ENCODE results near the gene KCNA10.

The KCNA10 gene

DNA sequence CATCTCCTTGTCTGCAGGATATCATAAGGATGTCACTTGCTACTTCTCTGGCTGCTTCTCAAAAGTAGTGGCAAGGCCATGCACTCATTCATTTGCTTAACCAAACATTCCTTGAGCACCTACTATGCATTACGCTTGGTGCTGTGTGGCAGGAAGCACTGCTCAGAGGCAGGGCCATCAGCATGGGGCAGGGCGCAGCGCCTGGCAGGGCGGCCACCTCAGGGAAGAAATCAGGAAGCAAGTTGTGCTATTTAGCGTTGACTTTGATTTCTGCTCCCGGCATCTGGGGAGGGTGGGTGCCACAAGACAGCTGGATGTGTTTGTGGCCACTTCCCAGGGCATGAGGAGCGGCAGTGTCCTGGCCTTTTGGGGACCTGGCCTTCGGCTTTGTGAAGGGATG lies 40.1 kb downstream of the KCNA10 start:
- no peak for DNase-seq (ENCODE audit: low read depth in 1 of 2, low spot score in 1 of 2)

DNA sequence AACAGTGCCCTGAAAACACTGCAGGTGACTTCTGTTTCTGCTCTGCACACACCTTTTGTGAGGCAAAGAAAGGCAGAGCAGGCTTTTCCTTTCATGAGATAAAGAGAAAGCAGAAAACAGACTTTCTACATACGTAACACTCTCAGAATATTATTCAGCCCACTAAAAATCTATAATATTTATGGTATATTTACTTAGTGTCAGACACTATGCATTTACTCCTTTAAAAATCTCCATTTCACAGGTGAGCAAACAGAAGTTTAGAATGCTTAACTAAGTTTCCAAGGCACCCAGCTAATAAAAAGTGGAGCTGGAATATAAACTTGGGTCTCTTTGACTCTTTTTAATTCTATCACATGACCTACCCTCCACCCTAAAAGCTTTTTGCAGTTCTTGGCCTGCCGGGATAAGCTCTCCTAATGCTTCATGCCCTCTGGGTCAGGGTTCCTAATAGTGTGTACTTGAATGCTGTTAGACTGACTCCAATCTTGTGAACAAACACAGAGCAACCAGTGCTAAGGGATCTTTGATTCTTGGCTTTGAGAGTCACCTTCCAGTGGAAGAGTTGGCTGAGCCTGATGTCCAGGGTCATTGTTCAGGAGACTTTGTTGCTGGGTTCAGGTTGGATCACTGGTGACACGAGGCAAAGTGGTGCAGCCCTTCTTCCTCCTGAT lies 40.9 kb downstream of the KCNA10 start:
- DNase-seq (ENCODE audit: low read depth in 1 of 2, low spot score in 1 of 2) = no peak

DNA sequence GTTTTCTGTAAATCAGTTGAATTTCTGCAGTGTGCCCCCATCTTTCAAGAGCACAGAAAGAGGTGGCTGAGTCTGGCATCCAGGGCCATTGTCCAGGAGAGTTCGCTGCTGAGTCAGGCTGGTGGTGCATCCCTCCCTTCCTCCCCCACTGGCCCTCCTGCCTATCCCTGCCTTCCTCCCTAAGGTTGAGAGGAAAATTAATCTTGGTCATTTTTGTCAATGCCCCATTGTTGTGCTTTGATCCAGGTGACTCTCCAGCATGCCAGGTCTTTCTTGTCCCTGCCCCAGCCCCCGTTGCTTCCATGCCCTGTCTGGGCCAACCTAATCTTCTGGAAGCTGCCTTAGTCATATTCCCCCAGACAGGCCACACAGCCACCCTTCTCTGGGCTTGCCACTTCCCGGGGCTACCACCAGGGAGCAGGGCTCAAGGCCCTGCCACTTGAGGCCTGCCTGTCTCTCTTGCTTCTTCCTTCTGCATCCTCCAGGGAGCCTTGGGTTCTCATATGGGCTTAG lies 41.5 kb downstream of the KCNA10 start:
- no peak for DNase-seq (ENCODE audit: low read depth in 1 of 2, low spot score in 1 of 2)

DNA sequence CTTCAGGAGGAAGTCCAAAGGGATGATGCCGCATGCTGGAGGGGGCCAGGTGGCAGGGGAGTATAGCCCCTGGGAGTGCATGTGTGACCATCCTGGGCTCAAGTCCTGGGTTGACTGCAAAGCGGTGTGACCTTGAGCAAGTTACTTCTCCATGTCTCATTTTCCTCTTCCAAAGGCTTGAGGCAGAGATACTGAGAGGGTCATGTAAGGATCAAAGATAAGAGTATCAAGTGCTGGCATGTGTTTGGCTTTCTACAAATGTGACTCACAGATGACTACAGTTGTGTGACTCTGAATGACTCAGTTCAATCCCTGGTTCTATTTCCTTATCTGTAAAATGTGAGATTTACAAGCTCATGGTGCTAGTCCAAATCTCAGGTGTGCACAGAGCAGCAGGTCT lies 41.9 kb downstream of the KCNA10 start:
- DNase-seq (ENCODE audit: low read depth in 1 of 2, low spot score in 1 of 2) = no peak

DNA sequence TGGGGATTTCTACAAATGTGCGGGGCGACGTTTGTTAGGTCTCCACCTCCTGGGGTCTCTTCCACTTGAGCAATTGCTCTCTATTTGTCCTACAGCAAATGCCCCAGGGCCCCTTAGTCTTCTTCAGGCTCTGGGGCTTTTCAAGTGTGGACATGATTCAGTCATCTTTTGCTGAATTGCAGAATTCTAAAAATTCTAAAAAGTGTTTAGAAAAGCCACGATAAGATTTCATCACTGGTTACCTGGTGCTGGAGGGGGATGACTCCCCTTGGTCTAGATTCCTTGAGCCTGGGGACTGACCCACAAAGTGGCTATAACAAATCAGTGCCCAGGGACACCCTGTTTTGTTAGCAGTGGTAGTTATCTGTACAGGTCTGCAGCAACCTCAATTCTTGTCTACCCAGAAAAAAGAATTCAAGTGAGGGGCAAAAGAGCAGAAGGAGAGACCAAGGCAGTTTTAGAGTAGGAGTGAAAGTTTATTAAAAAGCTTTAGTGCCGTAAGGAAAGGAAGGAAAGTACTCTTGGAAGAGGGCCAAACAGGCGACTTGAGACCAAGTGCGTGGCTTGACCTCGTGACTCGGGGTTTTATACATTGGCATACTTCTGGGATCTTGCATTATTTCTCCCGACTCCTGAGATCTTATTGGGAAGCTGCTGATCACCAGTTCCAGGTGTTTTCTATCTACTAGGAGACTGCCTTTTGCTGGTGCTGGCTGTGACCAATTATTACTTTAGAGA lies 42.8 kb downstream of the KCNA10 start:
- DNase-seq (ENCODE audit: low read depth in 1 of 2, low spot score in 1 of 2) = no peak

DNA sequence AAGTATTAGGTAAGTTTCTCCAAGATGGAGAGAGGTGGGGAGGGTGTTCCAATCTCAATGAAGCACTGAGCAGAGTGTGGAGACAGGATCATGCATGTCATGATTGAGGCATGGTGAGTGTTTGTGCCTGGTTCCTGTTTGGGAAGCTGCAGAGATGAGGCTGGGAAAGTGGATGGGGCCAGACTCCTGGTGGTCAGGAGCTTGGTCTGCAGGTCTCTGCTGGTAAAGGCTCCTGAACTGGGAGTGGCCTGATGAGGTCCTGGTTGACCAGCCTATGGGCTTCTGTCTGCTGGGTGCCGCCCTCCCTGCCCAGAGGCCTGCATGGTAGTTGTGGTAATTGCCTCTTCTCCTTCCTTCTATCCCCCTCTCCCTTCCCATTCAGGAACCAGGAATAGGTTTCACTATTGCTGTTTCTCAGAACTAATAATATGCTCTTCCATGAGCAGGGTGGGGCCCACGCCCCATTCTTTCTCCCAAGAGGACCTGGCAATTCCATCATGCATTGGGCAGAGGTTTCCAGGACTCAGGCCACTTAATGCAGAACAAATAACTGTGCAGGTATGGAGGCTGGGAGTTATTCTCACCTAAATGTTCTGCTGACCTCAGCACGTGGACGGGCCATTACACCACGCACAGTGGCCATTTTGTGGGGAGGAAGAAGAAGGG lies 43.5 kb downstream of the KCNA10 start:
- DNase-seq (ENCODE audit: low read depth in 1 of 2, low spot score in 1 of 2) = no peak

DNA sequence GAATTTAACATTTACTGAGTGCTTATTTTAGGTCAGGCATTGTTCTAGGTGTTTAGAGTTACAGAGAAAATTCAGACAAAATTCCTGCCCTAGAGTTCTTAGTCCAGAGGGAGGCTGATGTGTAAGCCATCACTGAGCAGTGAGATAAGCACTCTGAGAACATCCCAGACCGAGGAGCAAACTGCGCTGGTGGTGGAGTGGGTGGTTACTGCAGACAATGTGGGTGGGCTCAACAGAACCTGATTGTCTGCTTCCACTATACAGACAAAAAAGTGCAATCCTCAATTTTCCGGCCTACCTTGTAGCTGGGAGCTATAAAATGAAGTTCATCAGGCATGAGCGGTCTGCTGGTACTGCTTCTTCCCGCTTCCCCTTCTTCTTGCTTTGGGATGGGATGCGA lies 44.5 kb downstream of the KCNA10 start:
- no peak for DNase-seq (ENCODE audit: low read depth in 1 of 2, low spot score in 1 of 2)

DNA sequence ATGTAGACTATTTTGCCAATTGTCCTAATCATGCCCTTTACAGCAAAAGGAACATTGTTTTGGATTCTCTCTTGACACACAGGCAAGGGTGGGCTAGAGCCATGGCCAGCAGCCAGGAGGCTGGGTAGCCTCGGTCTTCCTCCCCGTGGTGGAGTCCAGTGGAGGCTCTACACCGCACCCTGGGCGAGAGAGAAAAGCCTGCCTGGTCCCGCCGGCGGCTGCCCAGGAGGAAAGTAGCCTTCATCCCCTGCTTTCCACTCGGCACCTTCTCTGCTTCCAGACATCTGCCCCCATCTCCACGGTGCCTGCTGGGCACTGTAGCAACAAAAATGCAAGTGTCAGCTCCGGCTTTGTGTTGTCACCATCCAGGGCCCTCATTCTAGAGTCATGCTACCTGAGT lies 46.4 kb downstream of the KCNA10 start:
- DNase-seq (ENCODE audit: low read depth in 1 of 2, low spot score in 1 of 2) = no peak

DNA sequence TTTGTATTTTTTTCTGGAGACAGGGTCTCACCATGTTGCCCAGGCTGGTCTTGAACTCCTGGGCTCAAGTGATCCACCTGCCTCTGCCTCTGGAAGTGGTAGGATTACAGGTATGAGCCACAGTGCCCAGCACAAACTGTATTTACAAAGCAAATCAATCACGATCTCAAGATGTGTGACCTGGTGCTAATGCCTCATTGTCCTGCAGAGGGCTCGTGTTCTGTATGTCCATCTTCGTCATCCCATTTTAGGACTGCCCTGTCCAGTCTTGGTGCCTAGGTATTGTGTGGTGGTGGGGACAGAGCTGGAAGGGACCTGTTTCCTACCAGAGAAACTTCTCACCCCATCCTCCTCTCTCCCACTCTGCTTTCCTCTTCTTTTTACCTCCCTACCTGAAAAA lies 47.8 kb downstream of the KCNA10 start:
- no peak for DNase-seq (ENCODE audit: low read depth in 1 of 2, low spot score in 1 of 2)

Data from activated CD4-positive, alpha-beta T cell treated with anti-CD3 and anti-CD28 coated beads, Interleukin-2, amount 50 U/mL, for 24 hours (primary cell).